A673 (cell line): Measurements from ENCODE around the gene METTL8.

ENCODE experiments used
- EZH2 ChIP-seq: fragments of 200-600 bp; sonication (generic); IDR thresholded peaks from 2 replicates; pipeline ENCODE4 v1.6.1; 2017; ENCODE audit warnings: borderline replicate concordance, low read depth, mild to moderate bottlenecking, mixed read lengths, antibody characterized with exemption, low read length; ENCODE audit not compliant: poor library complexity, severe bottlenecking
- TF ChIP-seq, protein P1 (sequence below): fragments of 300-800, 200-600 bp; sonication (generic); conservative IDR thresholded peaks from 2 replicates; pipeline ENCODE4 v1.5.1; 2017; ENCODE audit warnings: low read depth, mild to moderate bottlenecking, antibody characterized with exemption, low read length, moderate library complexity, mixed read lengths

DNA sequence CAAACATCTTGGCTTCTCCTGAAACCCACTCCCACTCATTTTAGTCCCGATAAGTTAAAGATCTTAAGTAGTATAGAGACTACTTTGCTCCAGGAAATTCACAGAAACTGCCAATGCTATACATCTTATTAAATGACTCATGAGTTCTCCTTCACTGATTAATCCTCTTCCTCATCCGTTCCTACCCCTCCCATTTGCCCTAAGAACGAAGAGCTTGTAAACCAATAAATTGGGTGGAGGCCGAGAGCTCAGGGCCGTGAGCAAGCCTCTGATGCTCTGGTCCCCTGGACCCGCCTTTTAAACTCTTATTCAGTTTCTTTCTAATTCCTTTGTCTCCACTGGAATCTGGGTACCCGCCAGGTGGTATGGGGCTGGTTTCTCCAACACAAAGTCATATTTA lies 68.6 kb downstream of the METTL8 start:
- TF ChIP-seq, protein P1, sequence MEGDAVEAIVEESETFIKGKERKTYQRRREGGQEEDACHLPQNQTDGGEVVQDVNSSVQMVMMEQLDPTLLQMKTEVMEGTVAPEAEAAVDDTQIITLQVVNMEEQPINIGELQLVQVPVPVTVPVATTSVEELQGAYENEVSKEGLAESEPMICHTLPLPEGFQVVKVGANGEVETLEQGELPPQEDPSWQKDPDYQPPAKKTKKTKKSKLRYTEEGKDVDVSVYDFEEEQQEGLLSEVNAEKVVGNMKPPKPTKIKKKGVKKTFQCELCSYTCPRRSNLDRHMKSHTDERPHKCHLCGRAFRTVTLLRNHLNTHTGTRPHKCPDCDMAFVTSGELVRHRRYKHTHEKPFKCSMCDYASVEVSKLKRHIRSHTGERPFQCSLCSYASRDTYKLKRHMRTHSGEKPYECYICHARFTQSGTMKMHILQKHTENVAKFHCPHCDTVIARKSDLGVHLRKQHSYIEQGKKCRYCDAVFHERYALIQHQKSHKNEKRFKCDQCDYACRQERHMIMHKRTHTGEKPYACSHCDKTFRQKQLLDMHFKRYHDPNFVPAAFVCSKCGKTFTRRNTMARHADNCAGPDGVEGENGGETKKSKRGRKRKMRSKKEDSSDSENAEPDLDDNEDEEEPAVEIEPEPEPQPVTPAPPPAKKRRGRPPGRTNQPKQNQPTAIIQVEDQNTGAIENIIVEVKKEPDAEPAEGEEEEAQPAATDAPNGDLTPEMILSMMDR, result no peak
- no peak for TF ChIP-seq EZH2
